SK-N-SH treated with all-trans-retinoic acid at 6 μM for 48 hours (cell line): ENCODE results near the gene SCFD2.

Experiments used
- ATAC-seq: fragments of 200-7000 bp; cut with Tn5 transposase; 3 replicates; pipeline ENCODE4 v1.9.1; 2020; ENCODE audit warnings: mild to moderate bottlenecking, moderate library complexity
- ARNTL ChIP-seq: fragments of 450-650 bp; formaldehyde crosslinking; IDR thresholded peaks from 2 replicates; pipeline ENCODE4 v1.5.0; 2020; ENCODE audit warnings: low read depth, mild to moderate bottlenecking, moderate library complexity, borderline replicate concordance
- BACH2 ChIP-seq: fragments of 250-450 bp; sonication (Bioruptor Pico); IDR thresholded peaks from 2 replicates; pipeline ENCODE4 v1.9.0; 2021; ENCODE audit warnings: mild to moderate bottlenecking, borderline replicate concordance
- CSRNP3 ChIP-seq: fragments of 250-450 bp; sonication (Bioruptor Pico); IDR thresholded peaks from 2 replicates; pipeline ENCODE4 v1.5.1; 2021; ENCODE audit warnings: mild to moderate bottlenecking, moderate library complexity
- ESRRG ChIP-seq: fragments of 250-450 bp; sonication (Bioruptor Pico); IDR thresholded peaks from 2 replicates; pipeline ENCODE4 v1.6.1; 2021; ENCODE audit warnings: mild to moderate bottlenecking
- GLIS3 ChIP-seq: fragments of 250-450 bp; sonication (Bioruptor Pico); IDR thresholded peaks from 2 replicates; pipeline ENCODE4 v1.5.0; 2020; ENCODE audit warnings: mild to moderate bottlenecking, moderate library complexity
- ISL1 ChIP-seq: fragments of 250-450 bp; sonication (Bioruptor Pico); IDR thresholded peaks from 2 replicates; pipeline ENCODE4 v2.1.2; 2022; ENCODE audit warnings: mild to moderate bottlenecking, moderate library complexity
- OSR1 ChIP-seq: fragments of 250-450 bp; sonication (Bioruptor Pico); IDR thresholded peaks from 2 replicates; pipeline ENCODE4 v1.8.0; 2022; ENCODE audit warnings: moderate library complexity, mild to moderate bottlenecking, inconsistent platforms
- PATZ1 ChIP-seq: fragments of 250-450 bp; sonication (Bioruptor Pico); IDR thresholded peaks from 2 replicates; pipeline ENCODE4 v1.8.0; 2020; ENCODE audit warnings: mild to moderate bottlenecking, moderate library complexity, borderline replicate concordance
- POU6F1 ChIP-seq: fragments of 250-450 bp; sonication (Bioruptor Pico); IDR thresholded peaks from 2 replicates; pipeline ENCODE4 v1.8.0; 2021; ENCODE audit warnings: low read depth, mild to moderate bottlenecking, moderate library complexity, borderline replicate concordance
- PPARA ChIP-seq: fragments of 250-450 bp; sonication (Bioruptor Pico); IDR thresholded peaks from 2 replicates; pipeline ENCODE4 v1.5.0; 2020; ENCODE audit warnings: mild to moderate bottlenecking, borderline replicate concordance
- SNAI2 ChIP-seq: fragments of 250-450 bp; sonication (Bioruptor Pico); IDR thresholded peaks from 2 replicates; pipeline ENCODE4 v1.5.0; 2020; ENCODE audit warnings: mild to moderate bottlenecking, moderate library complexity
- TCF4 ChIP-seq: fragments of 250-450 bp; sonication (Bioruptor Pico); IDR thresholded peaks from 2 replicates; pipeline ENCODE4 v1.8.0; 2021; ENCODE audit warnings: mild to moderate bottlenecking, moderate library complexity, borderline replicate concordance
- TOX ChIP-seq: fragments of 250-450 bp; sonication (Bioruptor Pico); IDR thresholded peaks from 2 replicates; pipeline ENCODE4 v1.8.0; 2021; ENCODE audit warnings: mild to moderate bottlenecking, moderate library complexity, borderline replicate concordance
- TSHZ2 ChIP-seq: fragments of 250-450 bp; sonication (Bioruptor Pico); IDR thresholded peaks from 2 replicates; pipeline ENCODE4 v1.5.0; 2020; ENCODE audit warnings: mild to moderate bottlenecking, moderate library complexity
- ZFP3 ChIP-seq: fragments of 250-450 bp; sonication (Bioruptor Pico); IDR thresholded peaks from 2 replicates; pipeline ENCODE4 v1.5.0; 2020; ENCODE audit warnings: mild to moderate bottlenecking, moderate library complexity
- ZFP30 ChIP-seq: fragments of 450-650 bp; formaldehyde crosslinking; IDR thresholded peaks from 2 replicates; pipeline ENCODE4 v1.5.0; 2022; ENCODE audit warnings: mild to moderate bottlenecking, moderate library complexity
- ZNF565 ChIP-seq: fragments of 450-650 bp; formaldehyde crosslinking; conservative IDR thresholded peaks from 2 replicates; pipeline ENCODE4 v1.5.0; 2020; ENCODE audit warnings: low read depth, mild to moderate bottlenecking, moderate library complexity
- ZNF70 ChIP-seq: fragments of 450-650 bp; formaldehyde crosslinking; IDR thresholded peaks from 2 replicates; pipeline ENCODE4 v1.5.0; 2020; ENCODE audit warnings: mild to moderate bottlenecking, moderate library complexity
- ZNF8 ChIP-seq: fragments of 450-650 bp; formaldehyde crosslinking; IDR thresholded peaks from 2 replicates; pipeline ENCODE4 v1.5.0; 2020; ENCODE audit warnings: mild to moderate bottlenecking, moderate library complexity

Gene SCFD2

GRCh38 chr4:53232371-53232770 lies 133.5 kb downstream of the SCFD2 start:
- ATAC-seq = no peak

GRCh38 chr4:53228036-53228435 lies 137.8 kb downstream of the SCFD2 start:
- TF ChIP-seq ZNF70 (CRISPR knock-in tag) = no peak
- no peak for TF ChIP-seq ESRRG (CRISPR knock-in tag)
- no peak for TF ChIP-seq CSRNP3 (CRISPR knock-in tag)
- TF ChIP-seq GLIS3 (CRISPR knock-in tag) = no peak
- TF ChIP-seq ZFP3 = no peak
- TF ChIP-seq ZNF565 = no peak
- TF ChIP-seq PPARA (CRISPR knock-in tag) = no peak
- TF ChIP-seq TCF4 (CRISPR knock-in tag) = no peak
- TF ChIP-seq BACH2 = no peak
- no peak for TF ChIP-seq ZNF8
- no peak for TF ChIP-seq SNAI2 (CRISPR knock-in tag)
- TF ChIP-seq ISL1 (CRISPR knock-in tag) = no peak
- no peak for TF ChIP-seq ARNTL (CRISPR knock-in tag)
- no peak for TF ChIP-seq POU6F1 (CRISPR knock-in tag)
- no peak for ATAC-seq

More at GRCh38 chr4:53232371-53232770, 133.5 kb downstream of the SCFD2 start:
- TF ChIP-seq ZNF70 (CRISPR knock-in tag) (no peak), TSHZ2 (CRISPR knock-in tag) (no peak), TCF4 (CRISPR knock-in tag) (no peak), POU6F1 (CRISPR knock-in tag) (no peak), ZNF565 (no peak), ZNF8 (no peak), PPARA (CRISPR knock-in tag) (no peak), ESRRG (CRISPR knock-in tag) (no peak), TOX (CRISPR knock-in tag) (no peak), OSR1 (CRISPR knock-in tag) (no peak), ZFP30 (CRISPR knock-in tag) (no peak), ZFP3 (no peak), SNAI2 (CRISPR knock-in tag) (no peak), PATZ1 (CRISPR knock-in tag) (no peak)
- TF ChIP-seq, all 23 proteins: peak for 0

- TF ChIP-seq CSRNP3 (CRISPR knock-in tag) (no peak), ZNF70 (CRISPR knock-in tag) (no peak), ARNTL (CRISPR knock-in tag) (no peak), ZNF8 (no peak), ISL1 (CRISPR knock-in tag) (no peak)
- no peak for ATAC-seq
These were observed 138.4 kb downstream of the SCFD2 start for GRCh38 chr4:53227451-53227850.
